Transverse colon (tissue), 4 donors: Measurements from ENCODE around the gene GRB14. TPM values are rescaled to one million over a fixed set of nuclear protein-coding genes. Genes with fewer than 3 reads are reported as not detected.
"Not testable (repeated sequence)": the region's sequence is repeated elsewhere in the genome, so short reads cannot be mapped to it uniquely, and the experiment has no call there.

ENCODE experiments used
- DNase-seq: peaks from one replicate; pipeline ENCODE4 v3.0.0-alpha.2; 2019
- H3K27ac ChIP-seq, 4 donors: fragments of 200-600 bp; sonication (generic); 2 replicates each; pipeline ENCODE4 v1.5.1; 2016 to 2018; ENCODE audit warnings: inconsistent platforms in 4 of 4
- H3K27me3 ChIP-seq: fragments of 200-600 bp; sonication (generic); 2 replicates; pipeline ENCODE4 v1.5.1; 2017; ENCODE audit warnings: inconsistent platforms
- H3K36me3 ChIP-seq, 4 donors: fragments of 200-600 bp; sonication (generic); 2 replicates each; pipeline ENCODE4 v1.5.1; 2017 to 2019; ENCODE audit warnings: inconsistent platforms in 4 of 4
- H3K4me1 ChIP-seq, 4 donors: fragments of 200-600 bp; sonication (generic); 2 replicates each; pipeline ENCODE4 v1.5.1; 2017 to 2020; ENCODE audit warnings: inconsistent platforms in 4 of 4
- H3K4me3 ChIP-seq, 4 donors: fragments of 200-600 bp; sonication (generic); 1 replicate in 1 of 4; 2 replicates in 3 of 4; pipeline versions ENCODE4 v1.5.1 to v1.6.1; 2017 to 2019; ENCODE audit warnings: inconsistent platforms in 4 of 4
- H3K9me3 ChIP-seq, 2 donors: fragments of 200-600 bp; sonication (generic); 2 replicates each; pipeline ENCODE4 v1.5.1; 2017 to 2019; ENCODE audit warnings: inconsistent platforms in 2 of 2
- EP300 ChIP-seq: sonication (generic); formaldehyde crosslinking; IDR thresholded peaks from one replicate; pipeline ENCODE4 v1.6.1; 2017; ENCODE audit warnings: antibody characterized with exemption, low read depth
- POLR2A ChIP-seq: fragments of 450-650 bp; IDR thresholded peaks from one replicate; pipeline ENCODE4 v1.6.1; 2016; ENCODE audit warnings: antibody characterized with exemption, mild to moderate bottlenecking, moderate library complexity
- POLR2AphosphoS5 ChIP-seq, 3 donors: sonication (generic); formaldehyde crosslinking; IDR thresholded peaks; one replicate each; pipeline ENCODE4 v1.6.1; 2016; ENCODE audit warnings: antibody characterized with exemption in 3 of 3
- WGBS, 2 donors: methylation state at CpG; one replicate each; pipeline ENCODE4 v1.1.5; 2018; ENCODE audit warnings: low coverage in 1 of 2; 5-methylcytosine and 5-hydroxymethylcytosine counted together
- in situ Hi-C, 4 donors: fragments of 200-750 bp; cut with MboI; loops; one replicate each; pipeline versions ENCODE4 v1.15.0 to v1.15.1; 2017; ENCODE audit warnings: low sequenced_read_pairs in 3 of 4, low pct_ligation_motif_present in 1 of 4, low pct_unique_long_range_greater_than_20kb in 1 of 4
- intact Hi-C: fragments of 100-400 bp; cut with DNase I; formaldehyde crosslinking; loops from one replicate; pipeline ENCODE4 v1.15.1; 2023; ENCODE audit warnings: low total_unique reads
- total RNA-seq, 4 donors: library from RNA; depleted of rRNA; stranded (reverse); fragments of >200 nt; gene quantifications; one replicate each; pipeline ENCODE4 v1.1.0, GENCODE V29; 2016
- TF ChIP-seq, protein P1 (sequence below), 5 experiments: fragments of 200-600 bp in 3 of 5; fragments of 450-650 bp in 2 of 5; sonication (generic) in 3 of 5; IDR thresholded peaks; 1 replicate in 2 of 5; 2 replicates in 3 of 5; pipeline ENCODE4 v1.5.1; 2016 to 2017; ENCODE audit warnings: antibody characterized with exemption in 5 of 5, inconsistent platforms in 3 of 5, mild to moderate bottlenecking in 2 of 5, moderate library complexity in 1 of 5

Gene GRB14
- total RNA-seq, 4 donors from 2014 or later = 2.5 to 3.4 TPM; not detected in 2

GRCh38 chr2:164642268-164642667 lies 21.0 kb upstream of the GRB14 start:
- intact Hi-C loops = no loop called here
- Histone ChIP-seq H3K4me3 (no peak overlapping the region), H3K27me3 (no peaks in the 10 kb centered on the region), H3K4me1 (no peaks in the 10 kb centered on the region), H3K27ac (no peak overlapping the region), H3K36me3 (no peaks in the 10 kb centered on the region), H3K9me3 (no peaks in the 10 kb centered on the region)
- DNase-seq = no peak
- in situ Hi-C loops = no loop called here
- no peak for TF ChIP-seq POLR2A
- TF ChIP-seq POLR2AphosphoS5 (IDR thresholded peaks at IDR 0.05) = no peak
- no peak for TF ChIP-seq EP300
- TF ChIP-seq, protein P1, sequence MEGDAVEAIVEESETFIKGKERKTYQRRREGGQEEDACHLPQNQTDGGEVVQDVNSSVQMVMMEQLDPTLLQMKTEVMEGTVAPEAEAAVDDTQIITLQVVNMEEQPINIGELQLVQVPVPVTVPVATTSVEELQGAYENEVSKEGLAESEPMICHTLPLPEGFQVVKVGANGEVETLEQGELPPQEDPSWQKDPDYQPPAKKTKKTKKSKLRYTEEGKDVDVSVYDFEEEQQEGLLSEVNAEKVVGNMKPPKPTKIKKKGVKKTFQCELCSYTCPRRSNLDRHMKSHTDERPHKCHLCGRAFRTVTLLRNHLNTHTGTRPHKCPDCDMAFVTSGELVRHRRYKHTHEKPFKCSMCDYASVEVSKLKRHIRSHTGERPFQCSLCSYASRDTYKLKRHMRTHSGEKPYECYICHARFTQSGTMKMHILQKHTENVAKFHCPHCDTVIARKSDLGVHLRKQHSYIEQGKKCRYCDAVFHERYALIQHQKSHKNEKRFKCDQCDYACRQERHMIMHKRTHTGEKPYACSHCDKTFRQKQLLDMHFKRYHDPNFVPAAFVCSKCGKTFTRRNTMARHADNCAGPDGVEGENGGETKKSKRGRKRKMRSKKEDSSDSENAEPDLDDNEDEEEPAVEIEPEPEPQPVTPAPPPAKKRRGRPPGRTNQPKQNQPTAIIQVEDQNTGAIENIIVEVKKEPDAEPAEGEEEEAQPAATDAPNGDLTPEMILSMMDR (IDR thresholded peaks at IDR 0.05) = no peak
- WGBS, 2 donors = 83 to 95% methylated on average over 2 of the region's 2 CpGs

GRCh38 chr2:164628319-164628718 lies 7.0 kb upstream of the GRB14 start:
- H3K27me3 ChIP-seq, intact Hi-C loops, in situ Hi-C loops, H3K9me3 ChIP-seq, H3K4me1 ChIP-seq, DNase-seq, H3K36me3 ChIP-seq, H3K4me3 ChIP-seq, H3K27ac ChIP-seq: not testable (repeated sequence)
- 60 to 70% methylated on average over 2 to 3 of the region's 3 CpGs for WGBS, 2 donors

- WGBS, 2 donors = 92 to 97% methylated on average over 3 of the region's 3 CpGs
- intact Hi-C loops = no loop called here
- in situ Hi-C loops = no loop called here
Measured at GRCh38 chr2:164625378-164625971, 4.2 kb upstream of the GRB14 start.

DNA sequence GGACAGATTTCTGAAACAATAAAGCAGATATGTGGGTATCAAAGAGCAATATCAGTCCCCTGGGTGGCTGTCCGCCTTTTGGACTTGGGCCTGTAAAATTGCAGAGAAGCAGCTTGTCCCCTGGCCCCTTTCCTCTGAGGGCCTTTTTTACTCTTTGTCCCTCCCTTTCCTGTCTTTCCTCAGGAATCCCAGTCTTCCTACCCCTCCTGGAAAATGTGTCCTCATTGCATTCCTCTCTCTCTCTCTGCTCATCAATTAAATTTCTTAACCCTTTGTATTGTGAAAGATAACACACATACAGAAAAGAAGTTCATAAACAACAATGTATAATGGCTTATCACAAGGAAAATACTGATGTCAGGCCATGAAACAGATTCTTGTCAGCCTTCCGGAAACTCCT lies 3.0 kb upstream of the GRB14 start:
- H3K4me3 ChIP-seq = no peak overlapping the region
- no peak for DNase-seq
- intact Hi-C loops = no loop called here
- TF ChIP-seq POLR2AphosphoS5 (IDR thresholded peaks at IDR 0.05) (no peak), POLR2A (no peak), EP300 (no peak)
- TF ChIP-seq, protein P1 (IDR thresholded peaks at IDR 0.05) = no peak
- no peak overlapping the region for H3K27ac ChIP-seq
- H3K36me3 ChIP-seq = no peaks in the 10 kb centered on the region
- WGBS, 2 donors = 71 to 76% methylated on average over 2 of the region's 2 CpGs
- peaks cover 19% of the 10 kb centered on the region for H3K27me3 ChIP-seq
- peaks cover 0 to 11% (median 4%) of the 10 kb centered on the region in 4 donors for H3K4me1 ChIP-seq
- no peaks in the 10 kb centered on the region for H3K9me3 ChIP-seq
- in situ Hi-C loops = no loop called here

More at GRCh38 chr2:164625378-164625971, 4.2 kb upstream of the GRB14 start:
- TF ChIP-seq EP300 (no peak), POLR2AphosphoS5 (IDR thresholded peaks at IDR 0.05) (no peak), POLR2A (no peak)
- TF ChIP-seq, protein P1 (IDR thresholded peaks at IDR 0.05) = no peak
- Histone ChIP-seq H3K4me1 (peaks cover 0 to 9% (median 4%) of the 10 kb centered on the region in 4 donors), H3K27me3 (peaks cover 19% of the 10 kb centered on the region), H3K27ac (no peak overlapping the region), H3K4me3 (no peak overlapping the region), H3K9me3 (no peaks in the 10 kb centered on the region), H3K36me3 (no peaks in the 10 kb centered on the region)
- DNase-seq = no peak
